ENCODE measurements around the gene VANGL2. TPM values are rescaled to one million over a fixed set of nuclear protein-coding genes. Genes with fewer than 3 reads are reported as not detected.

The VANGL2 gene
- total and polyA plus RNA-seq, 11 donors = 0.94 to 3.2 (median 1.9) TPM

- ATAC-seq = no peak
Observed at GRCh38 chr1:160354388-160354985, 45.9 kb upstream of the VANGL2 start.

GRCh38 chr1:160357286-160358002 lies 42.9 kb upstream of the VANGL2 start:
- no peak for ATAC-seq
- Histone ChIP-seq H3K27me3 (no peaks in the 10 kb centered on the region), H3K36me3 (peaks cover 0 to 90% (median 77%) of the 10 kb centered on the region in 9 donors)

More at GRCh38 chr1:160354388-160354985, 45.9 kb upstream of the VANGL2 start:
- H3K4me1 ChIP-seq = peaks cover 0 to 17% (median 0%) of the 10 kb centered on the region in 12 donors
- intact Hi-C loops (cut with DNase I) = no loop called here
- no peaks in the 10 kb centered on the region for H3K9me3 ChIP-seq
- H3K36me3 ChIP-seq = peaks cover 0 to 100% (median 96%) of the 10 kb centered on the region in 9 donors
- H3K27me3 ChIP-seq = no peaks in the 10 kb centered on the region
- no peak overlapping the region for H3K27ac ChIP-seq
- no peak overlapping the region for H3K4me3 ChIP-seq
- DNase-seq = no peak
- no peak for TF ChIP-seq POLR2A (IDR thresholded peaks at IDR 0.05)
- TF ChIP-seq CTCF (IDR thresholded peaks at IDR 0.05) = peak in 10 of 12 donors; percentile 15 to 53 (median 35)
- WGBS, 4 donors = 71 to 87% (median 85%) methylated on average over 4 to 5 of the region's 5 CpGs

GRCh38 chr1:160358073-160358472 lies 42.3 kb upstream of the VANGL2 start:
- no peaks in the 10 kb centered on the region for H3K4me1 ChIP-seq
- TF ChIP-seq CTCF (IDR thresholded peaks at IDR 0.05) (no peak), POLR2A (IDR thresholded peaks at IDR 0.05) (no peak)
- H3K9me3 ChIP-seq = no peaks in the 10 kb centered on the region
- WGBS, 4 donors = 74 to 83% (median 80%) methylated on average over 4 of the region's 4 CpGs
- no peaks in the 10 kb centered on the region for H3K27me3 ChIP-seq
- no peak overlapping the region for H3K27ac ChIP-seq
- ATAC-seq (no peak), DNase-seq (no peak)
- H3K36me3 ChIP-seq = peaks cover 0 to 84% (median 71%) of the 10 kb centered on the region in 9 donors
- H3K4me3 ChIP-seq = no peak overlapping the region
- intact Hi-C loops (cut with DNase I) = no loop called here

More at GRCh38 chr1:160357286-160358002, 42.9 kb upstream of the VANGL2 start:
- 84 to 90% (median 88%) methylated on average over 7 of the region's 7 CpGs for WGBS, 4 donors
- DNase-seq = no peak
- H3K4me3 ChIP-seq = no peak overlapping the region
- H3K4me1 ChIP-seq = peaks cover 0 to 1% (median 0%) of the 10 kb centered on the region in 12 donors
- H3K27ac ChIP-seq = no peak overlapping the region
- intact Hi-C loops (cut with DNase I) = no loop called here
- no peaks in the 10 kb centered on the region for H3K9me3 ChIP-seq
- TF ChIP-seq CTCF (IDR thresholded peaks at IDR 0.05) = no peak
- TF ChIP-seq POLR2A (IDR thresholded peaks at IDR 0.05) = no peak

GRCh38 chr1:160359559-160360226 lies 40.7 kb upstream of the VANGL2 start:
- ATAC-seq = no peak

More at GRCh38 chr1:160359559-160360226, 40.7 kb upstream of the VANGL2 start:
- Histone ChIP-seq H3K4me1 (no peaks in the 10 kb centered on the region), H3K9me3 (no peaks in the 10 kb centered on the region), H3K27ac (no peak overlapping the region), H3K27me3 (no peaks in the 10 kb centered on the region), H3K4me3 (no peak overlapping the region), H3K36me3 (peaks cover 0 to 67% (median 54%) of the 10 kb centered on the region in 9 donors)
- no peak for TF ChIP-seq CTCF (IDR thresholded peaks at IDR 0.05)
- no peak for TF ChIP-seq POLR2A (IDR thresholded peaks at IDR 0.05)
- no peak for DNase-seq
- intact Hi-C loops (cut with DNase I) = no loop called here
- 84 to 88% (median 85%) methylated on average over 9 of the region's 9 CpGs for WGBS, 4 donors
